ENCODE measurements around the gene PTPN12.

Gene PTPN12

DNA sequence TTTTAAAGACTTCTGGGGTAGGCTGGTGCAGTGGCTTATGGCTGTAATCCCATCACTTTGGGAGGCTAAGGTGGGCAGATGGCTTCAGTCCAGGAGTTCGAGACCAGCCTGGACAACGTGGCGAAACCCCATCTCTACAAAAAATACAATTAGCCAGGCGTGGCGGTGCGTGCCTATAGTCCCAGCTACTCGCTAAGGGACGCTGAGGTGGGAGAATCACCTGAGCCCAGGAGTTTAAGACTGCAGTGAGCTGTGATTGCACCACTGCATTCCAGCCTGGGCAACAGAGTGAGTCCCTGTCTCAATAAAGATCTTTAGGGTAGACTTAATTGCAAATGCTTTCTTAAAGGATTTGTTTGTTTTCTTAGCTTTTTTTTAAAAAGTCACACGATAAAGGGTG is 29.3 kb downstream of the PTPN12 start:
- DNase-seq (ENCODE audit: insufficient read length) (no peak), FAIRE-seq (no peak)
- TF ChIP-seq POLR2A (IDR thresholded peaks at IDR 0.05; ENCODE audit: low read depth, low read length) (no peak), TAF1 (IDR thresholded peaks at IDR 0.05; ENCODE audit: borderline replicate concordance, low read depth, low read length) (no peak), POLR2AphosphoS5 (IDR thresholded peaks at IDR 0.05; ENCODE audit: low read depth, low read length) (no peak)

GRCh38 chr7:77569514-77570232 is 32.6 kb downstream of the PTPN12 start:
- no peak for FAIRE-seq
- no peak for DNase-seq (ENCODE audit: insufficient read length)
- no peak for TF ChIP-seq TAF1 (IDR thresholded peaks at IDR 0.05; ENCODE audit: borderline replicate concordance, low read depth, low read length)
- no peak for TF ChIP-seq POLR2AphosphoS5 (IDR thresholded peaks at IDR 0.05; ENCODE audit: low read depth, low read length)
- no peak for TF ChIP-seq POLR2A (IDR thresholded peaks at IDR 0.05; ENCODE audit: low read depth, low read length)

DNA sequence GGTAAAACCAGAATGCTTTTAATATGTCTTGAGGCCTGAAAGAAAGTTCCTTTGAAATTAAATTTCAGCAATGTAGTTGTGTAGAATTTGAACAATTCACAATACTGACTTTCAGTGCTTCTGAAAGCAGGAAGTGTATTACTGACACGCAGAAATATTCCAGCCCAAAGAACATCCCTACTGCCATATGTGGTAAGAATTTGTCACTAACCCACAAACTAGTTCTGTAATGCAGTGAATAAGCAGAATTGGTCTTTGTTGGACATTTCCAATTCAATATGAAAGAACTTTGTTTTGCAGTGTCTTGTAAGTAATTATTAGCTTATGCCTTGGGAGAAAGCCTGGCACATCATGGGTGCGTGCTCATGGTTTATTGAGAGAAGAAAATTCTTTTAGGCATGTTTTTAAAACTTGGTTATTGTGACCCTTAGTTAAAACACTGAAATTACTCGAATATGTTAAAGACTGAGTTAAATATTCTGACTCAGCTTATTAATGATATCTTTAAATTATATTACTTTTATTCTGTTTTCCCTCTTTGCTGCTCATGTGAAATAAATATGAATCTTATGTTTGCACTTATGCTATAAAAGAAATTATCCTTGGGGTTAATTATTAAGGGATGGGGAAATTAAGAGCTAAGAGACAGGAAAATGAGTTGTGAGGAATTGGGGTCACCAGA is 33.4 kb downstream of the PTPN12 start:
- TF ChIP-seq POLR2A (IDR thresholded peaks at IDR 0.05; ENCODE audit: low read depth, low read length) = no peak
- TF ChIP-seq TAF1 (IDR thresholded peaks at IDR 0.05; ENCODE audit: borderline replicate concordance, low read depth, low read length) = no peak
- no peak for TF ChIP-seq POLR2AphosphoS5 (IDR thresholded peaks at IDR 0.05; ENCODE audit: low read depth, low read length)
- FAIRE-seq (no peak), DNase-seq (ENCODE audit: insufficient read length) (no peak)

GRCh38 chr7:77571801-77572200 is 34.7 kb downstream of the PTPN12 start:
- TF ChIP-seq TAF1 (IDR thresholded peaks at IDR 0.05; ENCODE audit: borderline replicate concordance, low read depth, low read length) = no peak
- no peak for TF ChIP-seq POLR2AphosphoS5 (IDR thresholded peaks at IDR 0.05; ENCODE audit: low read depth, low read length)
- no peak for TF ChIP-seq POLR2A (IDR thresholded peaks at IDR 0.05; ENCODE audit: low read depth, low read length)
- FAIRE-seq = no peak
- no peak for DNase-seq (ENCODE audit: insufficient read length)

DNA sequence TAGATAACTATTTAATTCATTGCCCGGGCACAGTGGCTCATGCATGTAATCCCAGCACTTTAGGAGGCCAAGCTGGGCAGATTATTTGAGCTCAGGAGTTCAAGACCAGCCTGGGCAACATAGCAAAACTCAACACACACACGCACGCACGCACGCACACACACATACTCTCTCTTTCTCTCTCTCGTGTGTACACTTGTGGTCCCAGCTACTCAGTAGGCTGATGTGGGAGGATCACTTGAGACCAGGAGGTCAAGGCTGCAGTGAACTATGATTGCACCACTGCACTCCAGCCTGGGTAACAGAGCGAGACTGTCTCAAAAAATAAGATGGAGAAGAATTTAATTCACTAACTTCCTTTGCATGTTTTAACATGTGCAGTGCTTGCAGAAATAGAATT is 38.1 kb downstream of the PTPN12 start:
- DNase-seq (ENCODE audit: insufficient read length) = no peak
- FAIRE-seq = no peak
- TF ChIP-seq POLR2A (IDR thresholded peaks at IDR 0.05; ENCODE audit: low read depth, low read length) (no peak), TAF1 (IDR thresholded peaks at IDR 0.05; ENCODE audit: borderline replicate concordance, low read depth, low read length) (no peak), POLR2AphosphoS5 (IDR thresholded peaks at IDR 0.05; ENCODE audit: low read depth, low read length) (no peak)

- no peak for TF ChIP-seq TAF1 (IDR thresholded peaks at IDR 0.05; ENCODE audit: borderline replicate concordance, low read depth, low read length)
- TF ChIP-seq POLR2AphosphoS5 (IDR thresholded peaks at IDR 0.05; ENCODE audit: low read depth, low read length) = no peak
- TF ChIP-seq POLR2A (IDR thresholded peaks at IDR 0.05; ENCODE audit: low read depth, low read length) = no peak
Measured at GRCh38 chr7:77576856-77577255, 39.8 kb downstream of the PTPN12 start.

GRCh38 chr7:77579797-77580196 is 42.7 kb downstream of the PTPN12 start:
- DNase-seq (ENCODE audit: insufficient read length) = no peak
- FAIRE-seq = no peak
- TF ChIP-seq POLR2A (IDR thresholded peaks at IDR 0.05; ENCODE audit: low read depth, low read length) (no peak), POLR2AphosphoS5 (IDR thresholded peaks at IDR 0.05; ENCODE audit: low read depth, low read length) (no peak)

More at GRCh38 chr7:77576856-77577255, 39.8 kb downstream of the PTPN12 start:
- DNase-seq (ENCODE audit: insufficient read length) = no peak
- FAIRE-seq = no peak

- TF ChIP-seq TAF1 (IDR thresholded peaks at IDR 0.05; ENCODE audit: borderline replicate concordance, low read depth, low read length) = no peak
- TF ChIP-seq POLR2A (IDR thresholded peaks at IDR 0.05; ENCODE audit: low read depth, low read length) = no peak
- no peak for TF ChIP-seq POLR2AphosphoS5 (IDR thresholded peaks at IDR 0.05; ENCODE audit: low read depth, low read length)
- FAIRE-seq = no peak
- DNase-seq (ENCODE audit: insufficient read length) = no peak
Measured at GRCh38 chr7:77580762-77581350, 43.8 kb downstream of the PTPN12 start.

DNA sequence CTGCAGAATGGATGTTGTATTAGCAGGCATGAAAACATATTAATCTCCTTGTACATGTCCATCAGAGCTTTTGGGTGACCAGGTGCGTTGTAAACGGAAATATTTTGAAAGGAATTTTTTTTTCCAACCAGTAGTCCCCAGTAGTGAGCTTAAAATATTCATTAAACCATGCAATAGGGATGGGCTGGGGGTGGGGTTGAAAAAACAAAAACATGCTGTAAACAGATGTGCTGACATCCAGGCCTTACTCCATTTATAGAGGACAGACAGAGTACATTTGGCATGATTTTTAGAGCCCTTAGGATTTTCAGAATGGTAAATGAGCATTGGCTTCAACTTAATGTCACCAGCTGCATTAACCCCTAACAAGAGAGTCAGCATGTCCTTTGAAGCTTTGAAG is 50.2 kb downstream of the PTPN12 start:
- TF ChIP-seq POLR2AphosphoS5 (IDR thresholded peaks at IDR 0.05; ENCODE audit: low read depth, low read length) (no peak), TAF1 (IDR thresholded peaks at IDR 0.05; ENCODE audit: borderline replicate concordance, low read depth, low read length) (no peak), POLR2A (IDR thresholded peaks at IDR 0.05; ENCODE audit: low read depth, low read length) (no peak)
- DNase-seq (ENCODE audit: insufficient read length) (no peak), FAIRE-seq (no peak)

GRCh38 chr7:77600952-77601351 is 63.9 kb downstream of the PTPN12 start:
- FAIRE-seq = no peak
- no peak for TF ChIP-seq POLR2AphosphoS5 (IDR thresholded peaks at IDR 0.05; ENCODE audit: low read depth, low read length)
- no peak for DNase-seq (ENCODE audit: insufficient read length)

DNA sequence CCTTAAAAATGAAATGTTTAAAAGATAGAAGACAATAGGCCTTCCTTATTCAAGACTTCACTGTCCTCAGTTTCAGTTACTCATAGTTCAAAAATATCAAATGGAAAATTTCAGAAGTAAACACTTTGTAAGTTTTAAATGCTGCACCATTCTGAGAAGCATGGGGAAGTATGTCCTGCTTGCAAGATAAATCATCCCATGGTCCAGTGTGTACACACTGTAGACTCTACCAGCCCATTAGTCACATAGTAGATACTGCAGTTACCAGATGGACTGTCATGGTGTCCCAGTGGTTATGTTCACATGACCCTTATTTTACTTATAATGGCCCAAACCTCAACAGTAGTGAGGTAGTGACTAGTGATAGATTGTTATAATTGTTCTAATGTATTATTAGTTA is 69.5 kb downstream of the PTPN12 start:
- DNase-seq (ENCODE audit: insufficient read length) (no peak), FAIRE-seq (no peak)
- no peak for TF ChIP-seq TAF1 (IDR thresholded peaks at IDR 0.05; ENCODE audit: borderline replicate concordance, low read depth, low read length)
- TF ChIP-seq POLR2A (IDR thresholded peaks at IDR 0.05; ENCODE audit: low read depth, low read length) = no peak
- TF ChIP-seq POLR2AphosphoS5 (IDR thresholded peaks at IDR 0.05; ENCODE audit: low read depth, low read length) = no peak

- no peak for TF ChIP-seq TAF1 (IDR thresholded peaks at IDR 0.05; ENCODE audit: borderline replicate concordance, low read depth, low read length)
- TF ChIP-seq POLR2AphosphoS5 (IDR thresholded peaks at IDR 0.05; ENCODE audit: low read depth, low read length) = no peak
- no peak for TF ChIP-seq POLR2A (IDR thresholded peaks at IDR 0.05; ENCODE audit: low read depth, low read length)
- FAIRE-seq (no peak), DNase-seq (ENCODE audit: insufficient read length) (no peak)
Measured at GRCh38 chr7:77619314-77619713, 82.2 kb downstream of the PTPN12 start.
